Vagina (tissue), 2 donors: ENCODE results near the gene C16orf82. TPM values are rescaled to one million over a fixed set of nuclear protein-coding genes. Genes with fewer than 3 reads are reported as not detected.

ENCODE experiments used
- DNase-seq, 2 donors: peaks; one replicate each; pipeline ENCODE4 v3.0.0-alpha.2; 2017; ENCODE audit errors: extremely low spot score in 2 of 2
- H3K27ac ChIP-seq: fragments of 200-600 bp; sonication (generic); one replicate; pipeline ENCODE4 v1.5.1; 2019
- H3K27me3 ChIP-seq: fragments of 200-600 bp; sonication (generic); one replicate; pipeline ENCODE4 v1.5.1; 2019
- H3K36me3 ChIP-seq, 2 donors: fragments of 200-600 bp; sonication (generic); one replicate each; pipeline ENCODE4 v1.5.1; 2017 to 2019
- H3K4me1 ChIP-seq: fragments of 200-600 bp; sonication (generic); one replicate; pipeline ENCODE4 v1.5.1; 2019
- H3K4me3 ChIP-seq, 2 donors: fragments of 200-600 bp; sonication (generic); 1 replicate in 1 of 2; 2 replicates in 1 of 2; pipeline ENCODE4 v1.5.1; 2016 to 2019
- H3K9me3 ChIP-seq: fragments of 200-600 bp; sonication (generic); one replicate; pipeline ENCODE4 v1.5.1; 2019
- CTCF ChIP-seq, 3 experiments: fragments of 450-650 bp in 2 of 3; fragments of 200-600 bp in 1 of 3; sonication (generic) in 1 of 3; IDR thresholded peaks; one replicate each; pipeline ENCODE4 v1.5.1; 2017 to 2019; ENCODE audit warnings: antibody characterized with exemption in 3 of 3, mild to moderate bottlenecking in 2 of 3, moderate library complexity in 2 of 3
- POLR2A ChIP-seq, 2 donors: fragments of 450-650 bp; IDR thresholded peaks; one replicate each; pipeline ENCODE4 v1.6.1; 2017; ENCODE audit warnings: antibody characterized with exemption in 2 of 2, mild to moderate bottlenecking in 2 of 2, moderate library complexity in 2 of 2
- POLR2AphosphoS5 ChIP-seq, 2 donors: sonication (generic); formaldehyde crosslinking; IDR thresholded peaks; one replicate each; pipeline ENCODE4 v1.9.0; 2017; ENCODE audit warnings: antibody characterized with exemption in 2 of 2, mild to moderate bottlenecking in 2 of 2, low read depth in 1 of 2; ENCODE audit not compliant: insufficient read depth in 1 of 2
- intact Hi-C: fragments of 100-400 bp; cut with DNase I; formaldehyde crosslinking; loops from one replicate; pipeline ENCODE4 v1.15.1; 2023
- total RNA-seq: library from RNA; depleted of rRNA; stranded (reverse); fragments of >200 nt; gene quantifications from one replicate; pipeline ENCODE4 v1.2.3, GENCODE V29; 2016

Gene C16orf82
- total RNA-seq: not detected

- no peak for TF ChIP-seq POLR2A (IDR thresholded peaks at IDR 0.05)
- no peak for TF ChIP-seq POLR2AphosphoS5 (IDR thresholded peaks at IDR 0.05; ENCODE audit: insufficient read depth in 1 of 2, low read depth in 1 of 2)
- TF ChIP-seq CTCF (IDR thresholded peaks at IDR 0.05): no peak
- H3K4me3 ChIP-seq: no peak within 1 kb of the TSS
- H3K27me3 ChIP-seq: no peaks in the 10 kb centered on the region
- H3K36me3 ChIP-seq: no peaks in the 10 kb centered on the region
- H3K27ac ChIP-seq: no peak within 1 kb of the TSS
- intact Hi-C loops: no loop called here
- no peaks in the 10 kb centered on the region for H3K9me3 ChIP-seq
- no peaks in the 10 kb centered on the region for H3K4me1 ChIP-seq
- DNase-seq: no peak
These were observed at the start of gene C16orf82 for GRCh38 chr16:27066668-27067537. TSS of gene C16orf82 (plus strand) at chr16:27066927.

DNA sequence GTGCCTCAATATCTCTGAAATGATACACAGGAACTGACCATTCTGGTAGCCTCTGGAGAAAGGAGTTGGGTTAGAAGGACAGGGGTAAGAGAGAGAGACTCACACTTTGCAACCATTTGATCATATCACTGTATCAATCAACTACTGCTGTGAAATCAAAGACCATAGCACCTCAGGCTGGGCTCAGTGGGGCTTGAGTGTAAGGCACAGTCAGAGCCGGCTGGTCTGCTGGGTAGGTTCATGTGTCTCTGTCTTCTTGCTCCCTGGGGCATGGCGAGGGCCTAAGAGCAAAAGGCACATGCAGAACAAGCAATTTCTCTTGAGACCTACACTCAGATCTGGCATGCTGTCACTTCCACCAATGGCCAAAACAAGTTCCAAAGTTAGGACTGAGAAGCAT is 46.7 kb upstream of the C16orf82 start:
- no peaks in the 10 kb centered on the region for H3K4me1 ChIP-seq
- H3K9me3 ChIP-seq: no peaks in the 10 kb centered on the region
- DNase-seq: peak in 1 of 2 donors; percentile 58
- no peak overlapping the region for H3K4me3 ChIP-seq
- H3K27ac ChIP-seq: no peak overlapping the region
- TF ChIP-seq CTCF (IDR thresholded peaks at IDR 0.05) (no peak), POLR2A (IDR thresholded peaks at IDR 0.05) (no peak), POLR2AphosphoS5 (IDR thresholded peaks at IDR 0.05; ENCODE audit: insufficient read depth in 1 of 2, low read depth in 1 of 2) (no peak)
- H3K27me3 ChIP-seq: no peaks in the 10 kb centered on the region
- intact Hi-C loops: no loop called here
- H3K36me3 ChIP-seq: no peaks in the 10 kb centered on the region

DNA sequence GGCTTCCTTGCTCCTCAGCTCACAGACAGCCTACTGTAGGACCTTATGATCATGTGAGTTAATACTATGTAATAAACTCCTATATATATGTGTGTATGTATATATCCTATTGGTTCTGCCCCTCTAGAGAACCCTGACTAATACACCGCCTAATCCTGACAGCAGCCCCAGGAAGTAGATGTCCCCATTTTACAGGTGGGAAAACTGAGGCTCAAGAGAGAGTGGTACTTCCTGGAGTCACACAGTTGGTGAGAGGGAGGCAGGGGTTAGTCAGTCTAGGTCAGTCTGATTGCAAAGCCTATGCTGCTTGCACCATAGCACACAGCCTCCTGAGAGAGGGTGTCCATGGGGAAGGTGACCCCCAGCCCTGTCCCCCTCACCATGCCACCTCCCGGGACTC is 42.7 kb upstream of the C16orf82 start:
- H3K27ac ChIP-seq: no peak overlapping the region
- no peaks in the 10 kb centered on the region for H3K27me3 ChIP-seq
- DNase-seq: peak in 1 of 2 donors; percentile 49
- H3K9me3 ChIP-seq: no peaks in the 10 kb centered on the region
- H3K36me3 ChIP-seq: no peaks in the 10 kb centered on the region
- intact Hi-C loops: no loop called here
- H3K4me1 ChIP-seq: no peaks in the 10 kb centered on the region
- no peak for TF ChIP-seq POLR2A (IDR thresholded peaks at IDR 0.05)
- TF ChIP-seq CTCF (IDR thresholded peaks at IDR 0.05): no peak
- no peak for TF ChIP-seq POLR2AphosphoS5 (IDR thresholded peaks at IDR 0.05; ENCODE audit: insufficient read depth in 1 of 2, low read depth in 1 of 2)
- H3K4me3 ChIP-seq: no peak overlapping the region

DNA sequence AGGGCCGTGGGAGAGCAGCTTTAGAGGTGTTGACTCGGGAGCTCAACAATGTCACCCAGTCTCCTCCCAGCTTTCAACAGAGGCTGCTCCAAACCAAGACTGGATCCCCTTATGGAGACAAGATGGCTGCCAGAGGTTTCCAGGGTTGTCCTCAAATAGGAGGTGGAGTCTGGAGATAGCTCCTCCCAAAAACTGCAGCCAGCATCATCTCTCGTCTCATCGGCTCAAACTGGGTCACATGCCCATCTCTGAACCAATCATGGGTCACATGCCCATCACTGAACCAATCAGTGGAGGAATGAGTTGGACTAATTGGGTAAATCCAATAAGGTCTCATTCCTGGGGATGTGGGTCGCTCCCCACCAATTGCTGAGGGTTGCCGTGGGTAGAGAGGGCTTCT is 41.1 kb upstream of the C16orf82 start:
- no peak overlapping the region for H3K4me3 ChIP-seq
- H3K4me1 ChIP-seq: no peaks in the 10 kb centered on the region
- no peaks in the 10 kb centered on the region for H3K9me3 ChIP-seq
- TF ChIP-seq POLR2A (IDR thresholded peaks at IDR 0.05) (no peak), CTCF (IDR thresholded peaks at IDR 0.05) (no peak), POLR2AphosphoS5 (IDR thresholded peaks at IDR 0.05; ENCODE audit: insufficient read depth in 1 of 2, low read depth in 1 of 2) (no peak)
- intact Hi-C loops: no loop called here
- no peaks in the 10 kb centered on the region for H3K36me3 ChIP-seq
- DNase-seq: peak; percentile 42 to 64
- H3K27ac ChIP-seq: no peak overlapping the region
- no peaks in the 10 kb centered on the region for H3K27me3 ChIP-seq

DNA sequence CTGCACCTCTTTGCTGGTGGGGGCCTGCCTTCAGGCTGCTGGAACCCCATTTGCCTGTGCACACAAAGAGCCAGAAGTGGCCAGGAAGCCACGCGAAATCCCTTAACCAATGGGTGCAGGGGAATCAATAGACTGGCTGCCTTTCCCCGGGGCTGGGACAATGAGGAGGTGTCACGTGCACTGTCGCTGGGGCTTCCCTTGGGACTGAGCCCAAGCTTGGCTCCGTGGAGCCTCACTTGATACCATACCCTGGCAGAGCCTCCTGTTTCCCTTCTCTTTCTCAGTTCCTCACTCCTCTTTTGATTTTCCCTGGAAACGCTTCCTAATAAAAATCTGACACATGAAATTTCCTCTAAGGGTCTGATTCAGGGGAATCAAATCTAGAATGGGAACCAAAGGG is 38.8 kb upstream of the C16orf82 start:
- Histone ChIP-seq H3K36me3 (no peaks in the 10 kb centered on the region), H3K4me3 (no peak overlapping the region), H3K27me3 (no peaks in the 10 kb centered on the region), H3K9me3 (no peaks in the 10 kb centered on the region), H3K4me1 (no peaks in the 10 kb centered on the region), H3K27ac (no peak overlapping the region)
- TF ChIP-seq POLR2AphosphoS5 (IDR thresholded peaks at IDR 0.05; ENCODE audit: insufficient read depth in 1 of 2, low read depth in 1 of 2) (no peak), POLR2A (IDR thresholded peaks at IDR 0.05) (no peak), CTCF (IDR thresholded peaks at IDR 0.05) (no peak)
- DNase-seq: peak in 1 of 2 donors; percentile 32
- intact Hi-C loops: no loop called here
